ENCODE results near the gene PRKN. TPM values are rescaled to one million over a fixed set of nuclear protein-coding genes. Genes with fewer than 3 reads are reported as not detected.
A peak's percentile ranks its signal among the peaks of the same experiment; 100 is the strongest.

The PRKN gene
- total RNA-seq, 1 experiment from 2014 or later, result 2.0 TPM

DNA sequence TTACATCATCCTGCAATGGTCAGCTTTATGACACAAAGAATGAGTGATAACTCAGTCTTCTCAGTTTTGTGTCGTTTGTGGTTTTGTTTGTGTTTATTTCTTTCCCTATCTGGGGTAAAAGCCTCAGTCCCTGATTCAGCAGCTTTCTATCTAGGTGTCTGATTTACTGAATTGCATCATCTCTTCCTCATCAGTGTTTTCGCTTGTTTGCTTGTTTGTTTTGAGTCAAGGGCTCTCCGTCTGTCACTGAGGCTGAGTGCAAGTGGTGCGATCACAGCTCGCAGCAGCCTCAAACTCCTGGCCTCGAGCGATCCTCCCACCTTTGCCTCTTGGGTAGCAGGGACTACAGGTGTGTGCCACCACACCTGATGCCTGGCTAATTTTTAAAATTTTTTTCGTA lies 548.9 kb downstream of the PRKN start:
- H4K8ac ChIP-seq (replicated peaks; ENCODE audit: insufficient read length, low read depth, low read length), result no peak overlapping the region
- no peaks in the 10 kb centered on the region for H4K20me1 ChIP-seq (ENCODE audit: control insufficient read depth, insufficient read depth, insufficient read length)
- no peak overlapping the region for H3K14ac ChIP-seq (ENCODE audit: insufficient read depth, low read length)
- H3K56ac ChIP-seq (ENCODE audit: insufficient read length, low read depth, low read length), result no peak overlapping the region
- DNase-seq, result no peak
- no peaks in the 10 kb centered on the region; the same call in 1 of the 2 replicates for H3K27me3 Mint-ChIP-seq (ENCODE audit: low read depth)
- peaks cover 0 to 4% of the 10 kb centered on the region in 2 experiments; a peak in 3 of 4 replicates for H3K4me1 Mint-ChIP-seq
- H3K27ac ChIP-seq (ENCODE audit: insufficient read length, low read depth, low read length), result no peak overlapping the region
- H3K18ac ChIP-seq (ENCODE audit: insufficient read length, low read depth, low read length), result no peak overlapping the region
- no peaks in the 10 kb centered on the region for H3K79me1 ChIP-seq (ENCODE audit: insufficient read depth, low read depth, low read length, poor library complexity, severe bottlenecking)
- H3T11ph ChIP-seq (ENCODE audit: low read length), result no peak overlapping the region
- no peak overlapping the region for H2BK12ac ChIP-seq (ENCODE audit: insufficient read length, low read depth, low read length)
- no peaks in the 10 kb centered on the region for H3K4me1 ChIP-seq (ENCODE audit: insufficient read depth, low read length)
- no peaks in the 10 kb centered on the region for H3K79me2 ChIP-seq (ENCODE audit: insufficient read depth, low read length)
- WGBS (ENCODE audit: extremely low coverage, insufficient read length, low lambda C conversion rate), result no CpG with 5 or more reads among the region's 8 CpGs
- no peak overlapping the region for H4K91ac ChIP-seq (ENCODE audit: insufficient read length, low read depth, low read length)
- H2BK120ac ChIP-seq (ENCODE audit: low read depth, low read length, poor library complexity, severe bottlenecking), result no peak overlapping the region
- TF ChIP-seq, protein P1, sequence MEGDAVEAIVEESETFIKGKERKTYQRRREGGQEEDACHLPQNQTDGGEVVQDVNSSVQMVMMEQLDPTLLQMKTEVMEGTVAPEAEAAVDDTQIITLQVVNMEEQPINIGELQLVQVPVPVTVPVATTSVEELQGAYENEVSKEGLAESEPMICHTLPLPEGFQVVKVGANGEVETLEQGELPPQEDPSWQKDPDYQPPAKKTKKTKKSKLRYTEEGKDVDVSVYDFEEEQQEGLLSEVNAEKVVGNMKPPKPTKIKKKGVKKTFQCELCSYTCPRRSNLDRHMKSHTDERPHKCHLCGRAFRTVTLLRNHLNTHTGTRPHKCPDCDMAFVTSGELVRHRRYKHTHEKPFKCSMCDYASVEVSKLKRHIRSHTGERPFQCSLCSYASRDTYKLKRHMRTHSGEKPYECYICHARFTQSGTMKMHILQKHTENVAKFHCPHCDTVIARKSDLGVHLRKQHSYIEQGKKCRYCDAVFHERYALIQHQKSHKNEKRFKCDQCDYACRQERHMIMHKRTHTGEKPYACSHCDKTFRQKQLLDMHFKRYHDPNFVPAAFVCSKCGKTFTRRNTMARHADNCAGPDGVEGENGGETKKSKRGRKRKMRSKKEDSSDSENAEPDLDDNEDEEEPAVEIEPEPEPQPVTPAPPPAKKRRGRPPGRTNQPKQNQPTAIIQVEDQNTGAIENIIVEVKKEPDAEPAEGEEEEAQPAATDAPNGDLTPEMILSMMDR (conservative IDR thresholded peaks at IDR 0.05), result no peak
- H4K5ac ChIP-seq (ENCODE audit: insufficient read length, low read depth, low read length), result no peak overlapping the region
- H2BK5ac ChIP-seq (ENCODE audit: insufficient read length, low read length), result no peak overlapping the region
- H3K23ac ChIP-seq (ENCODE audit: insufficient read length, low read depth, low read length), result no peak overlapping the region
- no peaks in the 10 kb centered on the region for H3K9me3 Mint-ChIP-seq
- no peak overlapping the region for H2BK20ac ChIP-seq (ENCODE audit: low read depth, low read length, poor library complexity, severe bottlenecking)
- H3K4me3 Mint-ChIP-seq, result no peak overlapping the region
- H2AFZ ChIP-seq (ENCODE audit: low read length), result no peak overlapping the region
- H3K9me3 ChIP-seq (ENCODE audit: control insufficient read depth, low read depth, low read length), result no peaks in the 10 kb centered on the region
- H3K4me2 ChIP-seq (ENCODE audit: insufficient read depth, insufficient read length, low read length), result no peak overlapping the region
- H3K27me3 ChIP-seq (ENCODE audit: insufficient read depth, low read length), result no peaks in the 10 kb centered on the region
- no peaks in the 10 kb centered on the region for H3K36me3 Mint-ChIP-seq (ENCODE audit: insufficient read depth in 1 of 3, low read depth in 3 of 3)
- H3K23me2 ChIP-seq (ENCODE audit: insufficient read length, low read depth, low read length, poor library complexity, severe bottlenecking), result no peaks in the 10 kb centered on the region
- no peak overlapping the region for H2BK15ac ChIP-seq (ENCODE audit: low read depth, low read length)
- no peak overlapping the region for H2AK5ac ChIP-seq (ENCODE audit: insufficient read length, low read length)
- peak overlapping the region in 2 of 3 experiments; percentile 25 to 83; a peak in 3 of 7 replicates for H3K27ac Mint-ChIP-seq
- H3K9ac ChIP-seq (ENCODE audit: extremely low read depth, insufficient read length, low read length), result no peak overlapping the region
- no peak overlapping the region for H3K4ac ChIP-seq (ENCODE audit: low read depth, low read length)
